Fibroblast of lung (primary cell): ENCODE measurements around the gene ATP6V0E2. TPM values are rescaled to one million over a fixed set of nuclear protein-coding genes. Genes with fewer than 3 reads are reported as not detected.

Source experiments
- DNase-seq, 2 donors: peaks; one replicate each; pipeline versions ENCODE4 v3.0.0 to v3.0.0-alpha.2; 2010; ENCODE audit warnings: low read depth in 2 of 2
- H2AFZ ChIP-seq: 2 replicates; pipeline ENCODE4 v1.5.1; 2012; ENCODE audit warnings: low read length, control low read depth, inconsistent platforms
- H3K27ac ChIP-seq: 2 replicates; pipeline ENCODE4 v1.5.1; 2011; ENCODE audit warnings: low read length, control low read depth; ENCODE audit not compliant: insufficient read depth
- H3K27me3 ChIP-seq: 2 replicates; pipeline ENCODE4 v1.5.1; 2011; ENCODE audit warnings: mild to moderate bottlenecking, low read length; ENCODE audit not compliant: control insufficient read depth, insufficient read depth
- H3K36me3 ChIP-seq: 2 replicates; pipeline ENCODE4 v1.5.1; 2011; ENCODE audit warnings: low read length; ENCODE audit not compliant: control insufficient read depth, insufficient read depth
- H3K4me1 ChIP-seq: 2 replicates; pipeline ENCODE4 v1.5.1; 2011; ENCODE audit warnings: low read length; ENCODE audit not compliant: control insufficient read depth, insufficient read depth; ENCODE audit errors: extremely low read depth
- H3K4me2 ChIP-seq: 2 replicates; pipeline ENCODE4 v1.5.1; 2011; ENCODE audit warnings: low read length, control low read depth; ENCODE audit not compliant: insufficient read depth; ENCODE audit errors: extremely low read depth
- H3K4me3 ChIP-seq, 4 experiments: fragments of 200-600 bp in 1 of 4; sonication (generic) in 1 of 4; replicated peaks in 1 of 4; 2 replicates each; pipeline ENCODE4 v1.5.1; 2011 to 2016; ENCODE audit warnings: low read length in 4 of 4, low read depth in 3 of 4, mild to moderate bottlenecking in 3 of 4, control low read depth in 2 of 4, inconsistent platforms in 1 of 4, mixed read lengths in 1 of 4; ENCODE audit not compliant: insufficient read depth in 1 of 4; ENCODE audit errors: control extremely low read depth in 1 of 4
- H3K79me2 ChIP-seq: 2 replicates; pipeline ENCODE4 v1.5.1; 2012; ENCODE audit warnings: mild to moderate bottlenecking, low read length, inconsistent platforms; ENCODE audit not compliant: control insufficient read depth, insufficient read depth
- H3K9ac ChIP-seq: 2 replicates; pipeline ENCODE4 v1.5.1; 2011; ENCODE audit warnings: mild to moderate bottlenecking, low read length, control low read depth; ENCODE audit not compliant: insufficient read depth
- H3K9me3 ChIP-seq: 2 replicates; pipeline ENCODE4 v1.5.1; 2012; ENCODE audit warnings: low read depth, low read length; ENCODE audit not compliant: control insufficient read depth, insufficient read depth
- H4K20me1 ChIP-seq: 2 replicates; pipeline ENCODE4 v1.5.1; 2011; ENCODE audit warnings: low read length; ENCODE audit not compliant: control insufficient read depth, insufficient read depth; ENCODE audit errors: extremely low read depth
- CTCF ChIP-seq, 2 donors: IDR thresholded peaks in 1 of 2; conservative IDR thresholded peaks in 1 of 2; 1 replicate in 1 of 2; 2 replicates in 1 of 2; pipeline ENCODE4 v1.5.1; 2011 to 2012; ENCODE audit warnings: low read length in 2 of 2, control low read depth in 1 of 2, inconsistent platforms in 1 of 2, low read depth in 1 of 2, mild to moderate bottlenecking in 1 of 2
- EZH2 ChIP-seq: IDR thresholded peaks from 2 replicates; pipeline ENCODE4 v1.5.1; 2012; ENCODE audit warnings: low read length, control low read depth, mild to moderate bottlenecking; ENCODE audit errors: missing control alignments
- polyA plus RNA-seq, 2 donors: library from polyadenylated mRNA; depleted of rRNA in 1 of 2; stranded (reverse) in 1 of 2; unstranded in 1 of 2; fragments of >200 nt; gene quantifications; 2 replicates each; pipeline ENCODE4 v1.2.1, GENCODE V29; 2011 to 2012; ENCODE audit warnings: missing spikeins in 1 of 2
- total RNA-seq: library from RNA; depleted of rRNA; stranded (reverse); fragments of >200 nt; gene quantifications from 2 replicates; pipeline ENCODE4 v1.2.1, GENCODE V29; 2014

The ATP6V0E2 gene
- total and polyA plus RNA-seq, 2 donors (not counting 1 experiment from before 2014, with no cell fraction given), result 14.3 to 22.6 TPM

GRCh38 chr7:149860821-149861727 lies 12.7 kb upstream of the ATP6V0E2 start:
- H3K36me3 ChIP-seq, result no peaks in the 10 kb centered on the region
- H3K9ac ChIP-seq, result no peak overlapping the region
- H3K4me2 ChIP-seq, result no peak overlapping the region
- no peaks in the 10 kb centered on the region for H3K9me3 ChIP-seq
- TF ChIP-seq EZH2 (no peak), CTCF (conservative IDR thresholded peaks at IDR 0.05 in 1 of 2, IDR thresholded peaks at IDR 0.05 in 1 of 2; ENCODE audit: low read depth in 1 of 2, low read length in 2 of 2) (peak; percentile 19 to 33)
- DNase-seq, result no peak
- H3K27ac ChIP-seq, result no peak overlapping the region
- H2AFZ ChIP-seq, result no peak overlapping the region
- no peaks in the 10 kb centered on the region for H3K27me3 ChIP-seq
- H3K4me1 ChIP-seq, result no peaks in the 10 kb centered on the region
- H4K20me1 ChIP-seq, result no peaks in the 10 kb centered on the region
- no peaks in the 10 kb centered on the region for H3K79me2 ChIP-seq
- H3K4me3 ChIP-seq, result no peak overlapping the region

- H3K4me3 ChIP-seq, result no peak overlapping the region
- no peaks in the 10 kb centered on the region for H4K20me1 ChIP-seq
- no peak overlapping the region for H3K27ac ChIP-seq
- no peaks in the 10 kb centered on the region for H3K36me3 ChIP-seq
- H3K4me1 ChIP-seq, result no peaks in the 10 kb centered on the region
- H3K79me2 ChIP-seq, result no peaks in the 10 kb centered on the region
- no peak overlapping the region for H3K9ac ChIP-seq
- no peaks in the 10 kb centered on the region for H3K27me3 ChIP-seq
- no peak overlapping the region for H3K4me2 ChIP-seq
- no peak for DNase-seq
- H3K9me3 ChIP-seq, result no peaks in the 10 kb centered on the region
- TF ChIP-seq EZH2, result no peak
- no peak for TF ChIP-seq CTCF (conservative IDR thresholded peaks at IDR 0.05 in 1 of 2, IDR thresholded peaks at IDR 0.05 in 1 of 2; ENCODE audit: low read depth in 1 of 2, low read length in 2 of 2)
- H2AFZ ChIP-seq, result no peak overlapping the region
These were observed 12.1 kb upstream of the ATP6V0E2 start for GRCh38 chr7:149861728-149862045.

- no peak for DNase-seq
- Histone ChIP-seq H3K9me3 (no peaks in the 10 kb centered on the region), H3K27me3 (no peaks in the 10 kb centered on the region), H3K9ac (no peak overlapping the region), H3K4me3 (no peak overlapping the region), H2AFZ (no peak overlapping the region), H3K27ac (no peak overlapping the region), H3K4me1 (no peaks in the 10 kb centered on the region), H3K36me3 (no peaks in the 10 kb centered on the region), H4K20me1 (no peaks in the 10 kb centered on the region), H3K79me2 (no peaks in the 10 kb centered on the region), H3K4me2 (no peak overlapping the region)
- TF ChIP-seq EZH2, result no peak
- no peak for TF ChIP-seq CTCF (conservative IDR thresholded peaks at IDR 0.05 in 1 of 2, IDR thresholded peaks at IDR 0.05 in 1 of 2; ENCODE audit: low read depth in 1 of 2, low read length in 2 of 2)
These were observed 11.6 kb upstream of the ATP6V0E2 start for GRCh38 chr7:149862156-149862555.
